ENCODE results near the gene CXorf58. TPM values are rescaled to one million over a fixed set of nuclear protein-coding genes. Genes with fewer than 3 reads are reported as not detected.
A peak's percentile ranks its signal among the peaks of the same experiment; 100 is the strongest.

Gene CXorf58
- total and polyA plus RNA-seq, 2 donors (not counting 1 experiment from before 2014, with no cell fraction given) = not detected

GRCh38 chrX:23901060-23901459 is 6.7 kb upstream of the CXorf58 start:
- Histone ChIP-seq H3K36me3 (ENCODE audit: control insufficient read depth, insufficient read depth, low read length) (no peaks in the 10 kb centered on the region), H3K4me3 (replicated peaks in 1 of 4; ENCODE audit: control extremely low read depth in 1 of 4, insufficient read depth in 1 of 4, low read depth in 3 of 4, low read length in 4 of 4) (no peak overlapping the region), H3K9ac (ENCODE audit: insufficient read depth, low read length) (no peak overlapping the region), H3K4me2 (ENCODE audit: extremely low read depth, insufficient read depth, low read length) (no peak overlapping the region), H2AFZ (ENCODE audit: low read length) (no peak overlapping the region), H4K20me1 (ENCODE audit: control insufficient read depth, extremely low read depth, insufficient read depth, low read length) (no peaks in the 10 kb centered on the region), H3K9me3 (ENCODE audit: control insufficient read depth, insufficient read depth, low read depth, low read length) (no peaks in the 10 kb centered on the region), H3K27me3 (ENCODE audit: control insufficient read depth, insufficient read depth, low read length) (no peaks in the 10 kb centered on the region), H3K27ac (ENCODE audit: insufficient read depth, low read length) (no peak overlapping the region), H3K4me1 (ENCODE audit: control insufficient read depth, extremely low read depth, insufficient read depth, low read length) (peaks cover 5% of the 10 kb centered on the region), H3K79me2 (ENCODE audit: control insufficient read depth, insufficient read depth, low read length) (no peaks in the 10 kb centered on the region)
- DNase-seq (ENCODE audit: low read depth in 2 of 2) = peak; percentile 46 to 87
- TF ChIP-seq CTCF (conservative IDR thresholded peaks at IDR 0.05 in 1 of 2, IDR thresholded peaks at IDR 0.05 in 1 of 2; ENCODE audit: low read depth in 1 of 2, low read length in 2 of 2) = no peak
- no peak for TF ChIP-seq EZH2 (IDR thresholded peaks at IDR 0.05; ENCODE audit: low read length, missing control alignments)

- H3K36me3 ChIP-seq (ENCODE audit: control insufficient read depth, insufficient read depth, low read length) = no peaks in the 10 kb centered on the region
- H3K9me3 ChIP-seq (ENCODE audit: control insufficient read depth, insufficient read depth, low read depth, low read length) = no peaks in the 10 kb centered on the region
- peaks cover 5% of the 10 kb centered on the region for H3K4me1 ChIP-seq (ENCODE audit: control insufficient read depth, extremely low read depth, insufficient read depth, low read length)
- TF ChIP-seq CTCF (conservative IDR thresholded peaks at IDR 0.05 in 1 of 2, IDR thresholded peaks at IDR 0.05 in 1 of 2; ENCODE audit: low read depth in 1 of 2, low read length in 2 of 2) (peak; percentile 57 to 62), EZH2 (IDR thresholded peaks at IDR 0.05; ENCODE audit: low read length, missing control alignments) (no peak)
- peak; percentile 70 to 87 for DNase-seq (ENCODE audit: low read depth in 2 of 2)
- H3K4me3 ChIP-seq (replicated peaks in 1 of 4; ENCODE audit: control extremely low read depth in 1 of 4, insufficient read depth in 1 of 4, low read depth in 3 of 4, low read length in 4 of 4) = peak overlapping the region in 1 of 4 experiments; percentile 14
- no peaks in the 10 kb centered on the region for H3K27me3 ChIP-seq (ENCODE audit: control insufficient read depth, insufficient read depth, low read length)
- peak overlapping the region; percentile 13 for H3K27ac ChIP-seq (ENCODE audit: insufficient read depth, low read length)
- H3K79me2 ChIP-seq (ENCODE audit: control insufficient read depth, insufficient read depth, low read length) = no peaks in the 10 kb centered on the region
- H4K20me1 ChIP-seq (ENCODE audit: control insufficient read depth, extremely low read depth, insufficient read depth, low read length) = no peaks in the 10 kb centered on the region
- no peak overlapping the region for H3K9ac ChIP-seq (ENCODE audit: insufficient read depth, low read length)
- peak overlapping the region; percentile 61 for H3K4me2 ChIP-seq (ENCODE audit: extremely low read depth, insufficient read depth, low read length)
- H2AFZ ChIP-seq (ENCODE audit: low read length) = no peak overlapping the region
These were observed 6.0 kb upstream of the CXorf58 start for GRCh38 chrX:23901805-23902204.

GRCh38 chrX:23902419-23902818 is 5.4 kb upstream of the CXorf58 start:
- Histone ChIP-seq H3K9me3 (ENCODE audit: control insufficient read depth, insufficient read depth, low read depth, low read length) (no peaks in the 10 kb centered on the region), H3K27me3 (ENCODE audit: control insufficient read depth, insufficient read depth, low read length) (no peaks in the 10 kb centered on the region), H3K4me3 (replicated peaks in 1 of 4; ENCODE audit: control extremely low read depth in 1 of 4, insufficient read depth in 1 of 4, low read depth in 3 of 4, low read length in 4 of 4) (peak overlapping the region in 1 of 4 experiments; percentile 14), H3K27ac (ENCODE audit: insufficient read depth, low read length) (no peak overlapping the region), H3K9ac (ENCODE audit: insufficient read depth, low read length) (no peak overlapping the region), H2AFZ (ENCODE audit: low read length) (no peak overlapping the region), H3K79me2 (ENCODE audit: control insufficient read depth, insufficient read depth, low read length) (no peaks in the 10 kb centered on the region), H3K4me2 (ENCODE audit: extremely low read depth, insufficient read depth, low read length) (peak overlapping the region; percentile 61), H3K36me3 (ENCODE audit: control insufficient read depth, insufficient read depth, low read length) (no peaks in the 10 kb centered on the region), H3K4me1 (ENCODE audit: control insufficient read depth, extremely low read depth, insufficient read depth, low read length) (peaks cover 5% of the 10 kb centered on the region), H4K20me1 (ENCODE audit: control insufficient read depth, extremely low read depth, insufficient read depth, low read length) (no peaks in the 10 kb centered on the region)
- TF ChIP-seq EZH2 (IDR thresholded peaks at IDR 0.05; ENCODE audit: low read length, missing control alignments) (no peak), CTCF (conservative IDR thresholded peaks at IDR 0.05 in 1 of 2, IDR thresholded peaks at IDR 0.05 in 1 of 2; ENCODE audit: low read depth in 1 of 2, low read length in 2 of 2) (peak; percentile 3 to 33)
- DNase-seq (ENCODE audit: low read depth in 2 of 2) = peak; percentile 54 to 80

All from fibroblast of lung (primary cell).